IPS-NIHi11 (cell line): ENCODE results near the gene ULK4.
"Not testable (repeated sequence)": the region's sequence is repeated elsewhere in the genome, so short reads cannot be mapped to it uniquely, and the experiment has no call there.

Experiments used
- DNase-seq: peaks from one replicate; pipeline ENCODE4 v3.0.0; 2012; ENCODE audit warnings: mixed read lengths, low spot score

ULK4 gene

DNA sequence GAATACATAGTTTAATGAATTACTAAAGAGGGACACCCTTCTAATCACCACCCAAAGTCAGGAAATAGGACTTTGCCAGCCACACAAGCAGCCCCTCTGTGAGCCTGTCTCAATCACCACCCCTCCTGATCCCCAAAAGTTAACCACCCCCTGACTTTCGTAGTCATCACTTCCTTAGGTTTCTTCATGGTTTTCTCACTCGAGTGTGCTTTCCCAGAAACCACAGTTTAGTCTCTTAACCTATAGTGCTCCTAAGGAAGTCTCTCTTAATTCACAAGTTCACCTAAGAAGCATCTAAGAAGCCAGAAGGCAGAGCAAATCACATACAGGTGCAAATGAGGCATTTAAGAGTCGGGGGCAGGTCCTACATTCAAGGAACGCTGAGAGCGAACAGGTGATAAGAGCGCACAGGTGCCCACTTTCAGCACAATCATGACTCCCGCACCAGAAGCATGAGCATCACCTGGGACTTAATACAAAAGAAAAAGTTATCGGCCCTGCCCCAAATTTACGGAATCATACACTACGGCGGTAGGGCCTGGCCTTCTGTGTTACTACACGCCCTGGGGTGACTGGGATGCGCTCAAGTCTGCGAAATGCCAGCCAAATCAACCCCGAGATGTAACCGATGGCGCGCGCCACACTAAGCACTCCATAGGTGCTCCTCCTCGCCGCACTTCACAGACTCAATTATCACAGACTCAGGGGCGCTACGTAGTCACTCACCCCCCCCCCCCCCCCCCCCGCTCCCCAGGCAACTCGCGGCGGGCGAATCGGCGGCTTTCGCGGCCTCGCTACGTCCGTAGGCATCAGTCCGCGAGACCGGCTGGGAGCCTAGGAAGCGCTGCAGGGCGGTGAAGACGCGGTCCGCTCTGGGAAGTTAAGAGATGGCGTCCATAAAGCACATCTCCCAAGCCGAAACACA lies 815 bp downstream of the ULK4 start:
- DNase-seq: peak; percentile 38

DNA sequence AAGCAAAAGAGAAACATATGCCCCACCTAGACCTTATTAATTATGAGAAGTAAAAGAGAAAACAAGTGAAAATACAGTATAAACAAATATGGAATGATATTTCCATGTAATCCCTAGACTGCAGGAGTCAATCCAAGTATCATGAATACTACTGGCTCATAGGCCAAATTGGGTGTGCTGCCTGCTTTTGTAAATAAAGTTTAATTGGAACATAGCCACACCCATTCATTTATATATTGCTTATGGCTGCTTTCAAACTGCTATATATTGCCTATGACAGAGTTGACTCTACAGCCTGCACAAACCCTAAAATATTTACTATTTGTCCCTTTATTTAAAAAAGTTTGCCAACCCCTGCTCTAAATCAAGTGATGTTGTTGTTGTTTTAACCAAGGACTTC lies 5.3 kb downstream of the ULK4 start:
- DNase-seq: no peak

DNA sequence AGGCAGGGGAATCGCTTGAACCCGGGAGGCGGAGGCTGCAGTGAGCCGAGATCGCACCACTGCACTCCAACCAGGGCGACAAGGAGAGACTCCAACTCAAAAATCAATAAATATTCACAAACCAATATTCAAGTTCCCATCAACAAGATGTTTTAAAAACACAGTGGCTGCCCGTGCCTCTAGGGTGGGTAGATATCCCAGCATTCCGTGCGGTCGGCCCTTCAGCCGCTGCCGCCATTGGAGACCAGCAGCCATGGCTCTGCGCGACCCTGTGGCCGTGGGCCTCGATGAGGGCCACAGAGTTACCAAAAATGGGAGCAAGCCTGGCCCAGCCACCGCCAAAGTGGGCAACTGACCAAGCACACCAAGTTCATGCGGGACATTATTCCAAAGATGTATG lies 6.7 kb downstream of the ULK4 start:
- DNase-seq: no peak

DNA sequence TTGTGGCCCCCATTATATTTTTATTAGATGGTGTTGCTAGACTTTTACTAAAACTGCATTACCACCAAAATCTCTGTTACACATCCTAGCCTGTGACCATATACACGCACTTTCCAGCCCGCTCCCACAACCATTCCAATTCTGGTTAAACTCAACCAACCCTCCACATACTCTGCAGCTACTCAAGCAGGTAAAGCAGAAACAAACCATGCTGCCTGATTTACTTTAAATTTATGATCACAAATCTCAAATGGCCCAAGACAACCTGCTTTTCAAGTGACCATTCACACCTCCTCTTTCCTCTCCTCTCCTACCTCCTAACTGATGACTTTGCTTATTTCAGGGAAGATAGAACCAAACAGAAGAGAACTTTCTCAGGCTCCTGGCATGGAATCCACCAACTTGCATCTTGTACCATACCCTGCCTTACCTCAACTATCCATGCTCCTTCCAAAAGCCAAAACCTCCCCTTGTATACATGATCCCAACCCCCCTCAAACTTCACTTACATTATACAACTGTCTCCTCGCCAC lies 18.5 kb downstream of the ULK4 start:
- DNase-seq: no peak

DNA sequence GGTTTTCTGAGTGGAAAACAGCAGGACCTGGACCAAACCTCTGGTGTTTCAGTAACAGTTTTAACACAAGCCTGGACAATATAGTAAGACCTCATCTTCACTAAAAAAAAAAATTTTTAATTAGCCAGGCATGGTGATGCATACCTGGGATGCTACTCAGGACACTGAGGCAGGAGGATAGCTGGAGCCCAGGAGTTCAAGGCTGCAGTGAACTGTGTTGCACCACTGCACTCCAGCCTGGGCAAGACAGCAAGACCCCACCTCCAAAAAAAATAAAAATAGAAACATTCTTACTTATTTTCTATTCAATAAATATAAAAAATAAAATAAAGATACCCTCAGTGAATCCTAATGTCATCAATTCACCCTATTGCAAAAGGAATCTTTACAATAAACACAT lies 21.5 kb downstream of the ULK4 start:
- no peak for DNase-seq

DNA sequence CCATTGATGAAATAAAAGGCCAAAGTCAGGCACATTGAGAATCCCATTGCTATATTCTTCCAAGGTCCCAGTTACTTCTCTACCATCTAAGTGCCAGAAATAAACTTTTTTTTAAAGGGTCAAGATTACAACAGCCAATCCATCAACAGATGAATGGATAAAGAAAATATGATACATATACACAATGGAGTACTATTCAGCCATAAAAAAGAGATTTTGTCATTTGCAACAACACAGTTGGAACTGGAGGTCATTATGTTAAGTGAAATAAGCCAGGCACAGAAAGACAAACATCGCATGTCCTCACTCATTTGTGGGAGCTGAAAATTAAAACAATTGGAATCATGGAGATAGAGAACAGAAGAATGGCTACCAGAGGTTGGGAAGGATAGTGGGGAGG lies 25.5 kb downstream of the ULK4 start:
- no peak for DNase-seq

DNA sequence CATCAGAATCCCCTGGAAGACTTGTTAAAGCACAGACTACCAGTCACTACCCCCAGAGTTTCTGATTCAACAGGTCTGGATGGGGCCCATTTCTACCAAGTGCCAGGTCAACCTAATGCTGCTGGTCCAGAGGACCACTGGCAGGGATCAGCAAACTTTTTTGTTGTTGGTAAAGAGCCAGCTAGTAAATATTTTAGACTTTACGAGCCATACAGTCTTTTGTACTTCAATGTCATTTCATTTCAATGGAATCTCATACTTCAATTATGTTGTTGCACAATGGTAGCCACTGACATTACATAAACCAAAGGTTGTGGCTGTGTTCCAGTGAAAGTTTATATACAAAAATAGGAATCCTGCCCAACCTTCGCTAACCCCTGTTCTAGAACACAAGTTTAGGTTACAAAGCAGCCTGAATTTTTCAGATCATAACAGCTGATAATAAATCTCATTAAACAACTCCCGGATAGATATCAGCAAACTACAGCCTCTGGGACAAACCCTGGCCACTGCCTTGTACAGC lies 28.7 kb downstream of the ULK4 start:
- DNase-seq: no peak

DNA sequence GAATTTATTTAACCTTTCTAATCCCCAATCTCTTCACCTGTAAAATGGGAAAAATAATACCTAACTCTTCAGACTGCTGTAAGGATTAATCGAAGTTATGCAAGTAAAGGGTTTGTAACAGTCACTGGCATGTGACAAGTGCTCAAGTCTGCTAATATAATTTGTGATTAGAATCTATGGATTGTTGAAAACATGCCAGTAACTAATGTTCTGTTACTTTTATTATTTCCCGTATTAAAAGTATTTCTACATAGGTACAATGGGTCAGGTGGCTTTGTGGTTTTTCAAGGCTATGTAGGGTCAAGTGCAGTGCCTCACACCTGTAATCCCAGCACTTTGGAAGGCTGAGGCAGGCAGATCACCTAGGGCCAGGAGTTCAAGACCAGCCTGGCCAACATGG lies 29.4 kb downstream of the ULK4 start:
- no peak for DNase-seq

DNA sequence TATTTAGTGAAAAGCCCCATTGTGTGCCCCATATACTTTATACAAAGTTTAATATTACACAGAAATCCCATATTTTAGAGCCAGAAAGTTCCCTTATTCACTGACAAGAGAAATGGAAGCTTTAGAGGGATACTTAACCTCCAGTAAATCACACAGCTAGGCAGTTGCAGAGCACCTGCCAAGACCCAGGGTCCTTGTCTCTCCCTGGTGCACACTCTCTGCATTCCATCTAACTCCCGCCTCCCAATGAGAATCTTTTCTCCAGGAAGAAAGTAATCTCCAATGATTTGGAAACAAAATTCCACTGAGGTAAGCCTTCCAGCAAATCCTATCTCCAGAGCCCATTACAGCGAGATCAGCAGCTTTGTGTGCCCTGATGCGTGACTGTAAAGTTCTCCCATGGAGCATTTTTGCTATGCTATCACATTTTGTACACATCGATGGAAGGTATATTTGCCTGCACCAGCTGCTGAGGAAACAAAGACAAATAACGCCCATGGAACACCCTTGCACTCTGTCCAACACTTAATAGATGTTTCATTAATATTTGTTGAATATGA lies 41.4 kb downstream of the ULK4 start:
- no peak for DNase-seq

DNA sequence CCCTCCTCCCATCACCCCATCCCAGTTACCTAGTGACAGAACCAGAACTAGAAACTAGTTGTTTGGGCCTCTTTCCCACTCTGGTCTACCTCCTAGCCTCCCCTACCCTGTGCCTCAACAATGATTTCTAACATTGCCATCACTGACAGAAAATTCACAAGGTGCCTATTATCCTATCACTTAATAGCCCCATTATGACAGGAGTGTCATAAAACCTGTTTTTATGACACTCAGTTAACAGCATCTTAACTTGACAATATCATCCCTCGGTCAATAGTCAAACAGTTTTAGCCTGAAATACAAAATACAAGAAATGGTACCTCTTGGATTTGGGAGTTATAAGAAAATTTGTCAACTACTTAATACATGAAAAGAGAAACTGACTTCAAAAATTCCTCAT lies 46.5 kb downstream of the ULK4 start:
- DNase-seq: no peak

DNA sequence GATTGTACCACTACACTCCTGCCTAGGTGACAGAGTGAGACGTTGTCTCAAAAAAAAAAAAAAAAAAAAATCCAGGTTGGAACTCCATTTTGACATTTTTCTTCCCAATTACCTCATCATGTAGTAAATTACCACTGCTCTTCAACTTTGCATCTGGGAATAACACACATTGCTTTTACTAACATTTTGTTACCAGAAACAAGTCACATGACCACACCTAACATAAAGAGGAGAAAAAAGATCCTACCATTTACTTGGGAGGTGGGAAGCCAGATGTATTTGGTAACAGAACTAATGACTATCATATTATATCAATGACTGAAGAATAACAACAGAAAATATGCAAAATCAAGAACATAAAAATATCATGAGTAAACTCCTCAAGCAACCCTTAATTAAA lies 49.6 kb downstream of the ULK4 start:
- DNase-seq: no peak

DNA sequence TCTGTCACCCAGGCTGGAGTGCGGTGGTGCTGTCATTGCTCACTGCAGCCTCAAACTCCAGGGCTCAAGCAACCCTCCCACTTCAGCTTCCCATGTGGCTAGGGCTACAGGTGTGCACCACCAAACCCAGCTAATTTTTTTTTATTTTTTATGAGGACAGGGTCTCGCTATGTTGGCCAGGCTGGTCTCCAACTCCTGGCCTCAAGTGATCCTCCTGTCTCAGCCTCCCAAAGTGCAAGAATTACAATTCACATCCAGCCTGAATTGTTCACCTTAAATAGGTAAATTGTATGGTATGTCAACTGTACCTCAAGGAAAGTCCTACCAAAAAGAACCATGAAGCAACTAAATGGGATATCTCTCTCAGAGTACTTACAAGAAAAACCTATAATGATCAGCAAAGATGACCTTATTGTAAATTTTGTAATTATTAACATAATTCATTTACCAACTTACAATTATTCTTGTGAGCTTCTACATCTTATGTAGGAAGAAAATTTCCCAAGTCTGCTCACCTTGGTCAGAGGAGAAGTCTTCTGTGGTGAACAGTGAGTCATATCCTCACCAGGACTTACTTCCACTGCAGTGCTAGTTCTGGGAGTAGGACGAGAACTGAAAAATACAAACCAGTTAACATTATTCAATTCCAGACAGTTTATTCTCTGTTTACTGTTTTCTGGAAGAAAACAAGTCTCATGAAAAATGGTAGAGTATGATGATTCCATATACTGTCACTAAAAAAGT lies 54.4 kb downstream of the ULK4 start:
- no peak for DNase-seq

DNA sequence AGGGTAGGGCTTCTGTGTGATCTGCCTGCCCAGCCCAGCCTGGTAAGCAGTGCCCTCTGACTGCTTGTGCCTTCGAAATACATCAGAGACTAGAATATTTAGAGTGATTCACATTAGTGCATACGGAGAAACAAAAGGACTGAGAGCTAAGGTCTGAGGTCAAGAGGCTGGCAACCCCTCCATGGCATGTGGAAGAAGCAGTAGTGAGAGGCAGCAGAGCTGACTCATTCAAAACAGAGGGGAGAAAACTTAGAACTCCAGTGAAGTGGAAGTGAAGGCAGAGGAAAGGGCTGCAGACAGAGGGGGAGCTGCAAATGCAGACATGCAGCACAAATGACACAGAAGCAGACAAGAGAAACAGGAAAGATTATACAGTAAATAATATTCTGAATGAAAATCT lies 61.6 kb downstream of the ULK4 start:
- no peak for DNase-seq

DNA sequence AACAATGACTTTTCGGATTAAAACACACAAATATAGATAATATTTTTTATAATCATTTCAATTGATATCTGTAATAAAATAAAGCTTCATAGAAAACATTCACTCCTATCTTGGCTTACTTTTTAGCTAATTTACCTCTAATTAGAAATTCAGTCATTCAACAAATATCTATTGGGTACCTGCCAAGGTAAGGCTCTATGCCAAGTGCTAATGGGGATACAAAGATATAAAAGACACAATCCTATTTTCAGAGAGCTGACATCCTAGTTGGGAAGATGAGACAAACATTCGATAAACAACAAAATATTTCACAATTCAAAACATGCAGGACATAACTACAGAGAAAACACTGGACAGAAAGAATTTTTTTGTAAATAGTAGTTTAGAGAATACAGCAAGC lies 63.3 kb downstream of the ULK4 start:
- DNase-seq: no peak

DNA sequence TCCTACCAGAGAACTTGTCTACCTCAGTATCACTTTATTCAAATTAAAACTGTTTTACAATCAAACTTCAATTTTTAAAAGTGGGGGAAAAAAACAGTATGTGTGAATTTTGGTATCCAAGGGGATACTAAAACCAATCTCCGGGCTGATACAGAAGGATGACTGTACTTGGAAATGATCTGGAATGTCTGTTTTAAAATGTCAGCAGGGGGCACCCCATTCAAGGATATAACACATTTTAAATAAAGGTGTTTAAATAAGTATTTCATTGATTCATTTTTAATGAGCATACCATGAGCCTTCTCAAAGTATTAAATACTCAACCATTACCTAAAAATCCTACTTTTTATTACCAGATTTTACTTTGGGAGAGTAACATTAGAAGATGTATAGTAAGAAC lies 67.9 kb downstream of the ULK4 start:
- no peak for DNase-seq

DNA sequence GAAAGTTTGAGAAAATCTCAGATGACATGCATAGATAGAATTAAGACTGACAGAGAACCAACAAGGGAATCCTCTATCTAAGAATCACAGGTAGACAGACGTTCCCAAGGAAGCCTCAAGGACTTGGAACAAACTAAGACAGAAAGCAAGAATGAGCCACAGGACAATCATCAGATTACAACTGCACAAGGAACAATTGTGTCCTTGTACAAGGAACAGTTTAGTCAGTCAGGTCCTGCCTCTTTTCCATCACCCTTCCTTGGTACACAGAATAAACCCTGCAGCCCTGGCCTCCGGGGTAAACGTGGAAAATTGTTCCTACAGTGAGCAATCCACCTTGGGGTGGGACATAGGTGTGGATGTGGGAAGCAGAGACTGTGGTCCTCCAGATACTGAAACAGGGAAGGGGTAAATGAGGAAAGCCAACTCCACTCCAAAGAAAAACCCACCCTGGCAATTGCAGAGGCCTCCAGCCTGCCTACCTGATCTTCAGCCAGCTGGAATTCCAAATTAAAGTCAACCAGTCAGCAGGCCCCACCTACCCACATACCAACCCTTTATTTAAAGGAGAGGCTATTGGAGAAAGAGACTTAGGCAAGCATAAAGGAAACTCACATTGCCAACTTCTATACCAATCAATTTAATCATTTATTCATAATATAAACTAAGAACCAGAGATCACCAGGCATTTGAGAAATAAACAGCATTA lies 73.4 kb downstream of the ULK4 start:
- DNase-seq: peak; percentile 39

DNA sequence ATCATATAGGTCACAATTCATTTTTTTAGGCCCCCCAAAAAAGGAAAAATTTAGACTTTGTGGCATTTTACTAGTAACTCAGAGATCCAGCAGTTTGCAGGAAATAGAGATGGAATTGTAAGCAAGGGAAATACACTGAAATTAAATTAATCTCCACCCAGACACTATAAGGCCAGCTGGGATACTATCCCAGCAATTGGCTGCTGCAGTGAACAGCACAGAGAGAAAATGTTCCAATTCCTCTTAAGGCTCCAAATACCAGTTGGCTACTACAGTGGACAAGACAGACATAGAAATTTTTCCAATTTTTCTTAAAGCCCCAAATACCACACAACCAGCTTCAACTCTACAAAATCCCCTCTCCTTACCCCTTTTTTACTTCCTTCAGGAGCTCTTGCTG lies 78.9 kb downstream of the ULK4 start:
- no peak for DNase-seq

DNA sequence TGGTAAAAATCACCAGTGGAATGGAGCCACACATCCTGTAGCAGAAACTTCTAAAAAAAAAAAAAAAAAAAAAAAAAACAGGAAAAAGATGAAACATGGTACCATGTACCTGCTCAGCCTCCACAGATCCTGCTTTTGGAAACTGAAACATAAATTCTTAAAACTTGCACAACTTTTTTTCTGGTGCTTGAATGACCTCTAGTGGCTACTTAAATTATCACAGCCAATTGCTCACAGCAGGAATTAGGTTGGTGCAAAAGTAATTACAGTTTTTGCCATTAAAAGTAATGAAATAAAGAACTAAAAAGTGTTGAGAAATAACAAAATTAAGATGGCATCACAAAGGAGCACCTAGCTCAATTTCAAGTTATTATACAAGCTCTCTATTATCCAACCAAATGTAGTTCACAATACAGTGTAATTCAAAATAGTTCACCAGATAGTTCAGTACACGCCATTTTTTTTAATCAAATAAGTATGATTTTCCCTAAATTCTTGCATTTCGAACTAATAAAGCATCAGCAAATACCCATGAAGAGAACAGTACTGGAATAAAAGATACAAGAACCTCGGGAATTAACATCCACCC lies 80.6 kb downstream of the ULK4 start:
- DNase-seq: no peak

DNA sequence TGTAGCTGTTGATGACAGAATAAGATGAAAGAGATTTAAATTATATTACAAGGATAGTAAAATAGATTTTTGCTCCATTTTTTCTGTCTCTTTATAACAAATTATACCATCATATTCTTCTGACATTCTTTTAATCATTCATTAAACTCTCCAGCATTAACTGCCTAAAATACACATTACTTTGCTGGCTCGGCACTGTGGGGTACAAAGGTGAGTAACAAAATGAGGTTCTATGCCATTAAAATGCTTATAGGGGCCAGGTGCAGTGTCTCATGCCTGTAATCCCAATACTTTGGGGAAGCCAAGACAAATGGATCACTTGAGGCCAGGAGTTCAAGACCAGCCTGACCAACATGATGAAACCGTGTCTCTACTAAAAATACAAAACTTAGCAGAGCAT lies 81.5 kb downstream of the ULK4 start:
- no peak for DNase-seq

DNA sequence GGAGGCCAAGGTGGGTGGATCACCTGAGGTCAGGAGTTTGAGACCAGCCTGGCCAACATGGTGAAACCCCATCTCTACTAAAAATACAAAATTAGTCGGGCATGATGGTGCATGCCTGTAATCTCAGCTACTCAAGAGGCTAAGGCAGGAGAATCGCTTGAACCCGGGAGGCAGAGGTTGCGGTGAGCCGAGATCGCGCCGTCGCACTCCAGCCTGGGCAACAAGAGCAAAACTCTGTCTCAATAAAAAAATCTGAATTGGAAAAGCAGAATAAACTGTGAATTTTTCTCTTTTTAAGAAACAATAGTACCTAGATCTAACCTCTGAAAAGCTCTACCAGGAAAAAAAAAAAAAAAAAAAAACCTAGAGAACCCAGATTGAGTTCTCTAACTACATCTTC lies 84.2 kb downstream of the ULK4 start:
- not testable (repeated sequence) for DNase-seq

DNA sequence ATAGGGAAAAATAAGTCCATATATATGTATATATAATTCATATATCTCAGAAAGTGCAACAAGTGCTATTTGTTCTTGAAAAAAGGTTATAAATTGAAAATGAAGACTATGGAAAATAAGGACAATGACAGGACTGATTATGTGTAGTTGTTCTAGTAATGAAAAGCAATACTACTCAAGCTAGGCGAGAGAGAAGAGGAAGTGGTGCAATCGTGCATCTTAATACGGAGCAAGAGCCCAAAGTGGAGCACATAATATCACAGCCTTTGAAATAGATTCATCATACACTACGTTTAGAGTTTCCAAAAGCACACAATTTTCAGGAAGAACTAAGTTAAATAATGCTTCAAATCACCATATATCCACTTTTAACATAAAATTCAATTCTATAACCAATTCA lies 87.9 kb downstream of the ULK4 start:
- no peak for DNase-seq

DNA sequence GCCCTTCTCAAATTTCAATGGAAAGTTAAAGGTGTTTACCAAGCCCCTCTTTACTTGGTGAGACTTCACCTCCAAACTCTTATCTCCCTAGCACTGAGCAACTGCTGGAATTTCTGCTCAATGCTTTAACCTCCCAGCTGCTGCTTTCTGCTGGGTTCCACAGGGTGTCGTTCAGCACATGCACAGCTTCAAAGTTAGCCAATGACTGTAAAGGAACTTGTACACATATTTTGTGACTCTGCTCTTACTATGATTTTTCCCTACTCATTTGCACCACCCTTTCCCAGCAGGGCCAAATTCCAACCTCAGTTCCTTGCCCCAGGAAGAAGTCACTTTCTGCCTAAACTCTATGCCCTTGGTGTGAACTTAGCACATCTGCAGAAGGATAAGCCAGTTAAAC lies 89.7 kb downstream of the ULK4 start:
- no peak for DNase-seq
